BLaER1 (cell line): ENCODE results near the gene ELSPBP1.

Source experiments
- H3K27ac ChIP-seq: shearing (Covaris generic); formaldehyde crosslinking; 2 replicates; pipeline ENCODE4 v1.8.1; 2022
- H3K27me3 ChIP-seq: shearing (Covaris generic); formaldehyde crosslinking; 2 replicates; pipeline ENCODE4 v1.8.1; 2022
- H3K36me3 ChIP-seq: shearing (Covaris generic); formaldehyde crosslinking; 2 replicates; pipeline ENCODE4 v1.8.1; 2022
- H3K4me1 ChIP-seq: shearing (Covaris generic); formaldehyde crosslinking; 2 replicates; pipeline ENCODE4 v1.8.1; 2022
- H3K4me2 ChIP-seq: shearing (Covaris generic); formaldehyde crosslinking; 2 replicates; pipeline ENCODE4 v1.8.1; 2022
- H3K4me3 ChIP-seq: shearing (Covaris generic); formaldehyde crosslinking; 2 replicates; pipeline ENCODE4 v1.8.1; 2022
- H3K9ac ChIP-seq: shearing (Covaris generic); formaldehyde crosslinking; 2 replicates; pipeline ENCODE4 v1.8.1; 2022
- H3K9me3 ChIP-seq: shearing (Covaris generic); formaldehyde crosslinking; 2 replicates; pipeline ENCODE4 v1.8.1; 2022
- H4K20me1 ChIP-seq: shearing (Covaris generic); formaldehyde crosslinking; 2 replicates; pipeline ENCODE4 v1.8.1; 2022
- Cebpa-rat ChIP-seq: shearing (Covaris generic); IDR thresholded peaks from 2 replicates; pipeline ENCODE4 v1.8.1; 2022

ELSPBP1 gene

GRCh38 chr19:48036765-48037164 lies 42.3 kb downstream of the ELSPBP1 start:
- Histone ChIP-seq H3K9me3 (peaks cover 28% of the 10 kb centered on the region), H3K9ac (no peak overlapping the region), H4K20me1 (no peaks in the 10 kb centered on the region), H3K4me3 (no peak overlapping the region), H3K27me3 (no peaks in the 10 kb centered on the region), H3K4me2 (no peak overlapping the region), H3K4me1 (no peaks in the 10 kb centered on the region), H3K36me3 (no peaks in the 10 kb centered on the region), H3K27ac (no peak overlapping the region)
- no peak for TF ChIP-seq Cebpa-rat

- H3K27me3 ChIP-seq = no peaks in the 10 kb centered on the region
- H4K20me1 ChIP-seq = no peaks in the 10 kb centered on the region
- no peak overlapping the region for H3K4me3 ChIP-seq
- H3K4me2 ChIP-seq = no peak overlapping the region
- H3K9ac ChIP-seq = no peak overlapping the region
- H3K9me3 ChIP-seq = peaks cover 16% of the 10 kb centered on the region
- H3K27ac ChIP-seq = no peak overlapping the region
- no peaks in the 10 kb centered on the region for H3K36me3 ChIP-seq
- TF ChIP-seq Cebpa-rat = no peak
- no peaks in the 10 kb centered on the region for H3K4me1 ChIP-seq
Measured at GRCh38 chr19:48041877-48042580, 47.6 kb downstream of the ELSPBP1 start.

GRCh38 chr19:48043675-48044258 lies 49.3 kb downstream of the ELSPBP1 start, which contains the start of gene CABP5:
Gene CABP5 (minus strand): TSS chr19:48044079. CDS start chr19:48043922, 157 bp downstream.
- no peak for TF ChIP-seq Cebpa-rat
- no peaks in the 10 kb centered on the region for H3K36me3 ChIP-seq
- H3K4me3 ChIP-seq = no peak within 1 kb of the TSS
- H3K4me2 ChIP-seq = no peak within 1 kb of the TSS
- no peaks in the 10 kb centered on the region for H3K27me3 ChIP-seq
- no peak within 1 kb of the TSS for H3K27ac ChIP-seq
- H3K4me1 ChIP-seq = no peaks in the 10 kb centered on the region
- no peaks in the 10 kb centered on the region; the same call in 1 of the 2 replicates for H3K9me3 ChIP-seq
- H3K9ac ChIP-seq = no peak within 1 kb of the TSS
- H4K20me1 ChIP-seq = no peaks in the 10 kb centered on the region

GRCh38 chr19:48044561-48044960 lies 50.1 kb downstream of the ELSPBP1 start:
- Histone ChIP-seq H4K20me1 (no peaks in the 10 kb centered on the region), H3K36me3 (no peaks in the 10 kb centered on the region), H3K4me1 (no peaks in the 10 kb centered on the region), H3K9ac (no peak overlapping the region), H3K4me3 (no peak overlapping the region), H3K4me2 (no peak overlapping the region), H3K9me3 (no peaks in the 10 kb centered on the region), H3K27ac (no peak overlapping the region), H3K27me3 (no peaks in the 10 kb centered on the region)
- TF ChIP-seq Cebpa-rat = no peak

- Histone ChIP-seq H3K27me3 (no peaks in the 10 kb centered on the region), H3K4me3 (no peak overlapping the region), H3K4me2 (no peak overlapping the region), H4K20me1 (no peaks in the 10 kb centered on the region), H3K9me3 (peaks cover 21% of the 10 kb centered on the region), H3K36me3 (no peaks in the 10 kb centered on the region), H3K9ac (no peak overlapping the region), H3K4me1 (no peaks in the 10 kb centered on the region), H3K27ac (no peak overlapping the region)
- TF ChIP-seq Cebpa-rat = no peak
Measured at GRCh38 chr19:48051335-48052033, 57.1 kb downstream of the ELSPBP1 start.

GRCh38 chr19:48053076-48053475 lies 58.6 kb downstream of the ELSPBP1 start:
- Histone ChIP-seq H3K9me3 (peaks cover 21% of the 10 kb centered on the region), H3K27ac (no peak overlapping the region), H3K27me3 (no peaks in the 10 kb centered on the region), H3K4me1 (no peaks in the 10 kb centered on the region), H3K36me3 (no peaks in the 10 kb centered on the region), H4K20me1 (no peaks in the 10 kb centered on the region), H3K4me3 (no peak overlapping the region), H3K4me2 (no peak overlapping the region), H3K9ac (no peak overlapping the region)
- TF ChIP-seq Cebpa-rat = no peak

GRCh38 chr19:48053856-48054255 lies 59.4 kb downstream of the ELSPBP1 start:
- Histone ChIP-seq H3K9ac (no peak overlapping the region), H3K4me1 (no peaks in the 10 kb centered on the region), H3K4me3 (no peak overlapping the region), H3K27me3 (no peaks in the 10 kb centered on the region), H3K4me2 (no peak overlapping the region), H4K20me1 (no peaks in the 10 kb centered on the region), H3K36me3 (no peaks in the 10 kb centered on the region), H3K9me3 (peaks cover 21% of the 10 kb centered on the region), H3K27ac (no peak overlapping the region)
- no peak for TF ChIP-seq Cebpa-rat

GRCh38 chr19:48059331-48059730 lies 64.9 kb downstream of the ELSPBP1 start:
- H3K36me3 ChIP-seq = no peaks in the 10 kb centered on the region
- H3K27ac ChIP-seq = no peak overlapping the region
- peaks cover 3% of the 10 kb centered on the region; the same call in 1 of the 2 replicates for H3K9me3 ChIP-seq
- H3K4me2 ChIP-seq = no peak overlapping the region
- H3K9ac ChIP-seq = no peak overlapping the region
- TF ChIP-seq Cebpa-rat = no peak
- no peaks in the 10 kb centered on the region for H3K27me3 ChIP-seq
- H3K4me3 ChIP-seq = no peak overlapping the region
- no peaks in the 10 kb centered on the region for H3K4me1 ChIP-seq
- no peaks in the 10 kb centered on the region for H4K20me1 ChIP-seq

GRCh38 chr19:48060381-48060780 lies 65.9 kb downstream of the ELSPBP1 start:
- Histone ChIP-seq H3K4me2 (no peak overlapping the region), H4K20me1 (no peaks in the 10 kb centered on the region), H3K36me3 (no peaks in the 10 kb centered on the region), H3K4me1 (0 out of 2 replicates have a peak, but pooled peaks cover 4% of the 10 kb centered on the region), H3K27ac (no peak overlapping the region), H3K9ac (no peak overlapping the region), H3K9me3 (peaks cover 13% of the 10 kb centered on the region; the same call in 1 of the 2 replicates), H3K27me3 (no peaks in the 10 kb centered on the region), H3K4me3 (no peak overlapping the region)
- TF ChIP-seq Cebpa-rat = no peak
